HG03378 (cell line): Measurements from ENCODE around the gene PCED1A.

ENCODE experiments used
- ATAC-seq: cut with Tn5 transposase; IDR thresholded peaks from one replicate; pipeline ENCODE4 v1.9.1; 2021; ENCODE audit warnings: mild to moderate bottlenecking, moderate library complexity; ENCODE audit not compliant: unreplicated experiment

The PCED1A gene

GRCh38 chr20:2840138-2840966, at the start of gene PCED1A, which contains the start of gene VPS16:
Gene PCED1A, minus strand, starts transcription at chr20:2840655. Its CDS starts 743 bp downstream, at chr20:2839912.
Gene VPS16, plus strand, starts transcription at chr20:2840745. Its CDS starts 30 bp downstream, at chr20:2840775.
- ATAC-seq: peak; percentile 69

DNA sequence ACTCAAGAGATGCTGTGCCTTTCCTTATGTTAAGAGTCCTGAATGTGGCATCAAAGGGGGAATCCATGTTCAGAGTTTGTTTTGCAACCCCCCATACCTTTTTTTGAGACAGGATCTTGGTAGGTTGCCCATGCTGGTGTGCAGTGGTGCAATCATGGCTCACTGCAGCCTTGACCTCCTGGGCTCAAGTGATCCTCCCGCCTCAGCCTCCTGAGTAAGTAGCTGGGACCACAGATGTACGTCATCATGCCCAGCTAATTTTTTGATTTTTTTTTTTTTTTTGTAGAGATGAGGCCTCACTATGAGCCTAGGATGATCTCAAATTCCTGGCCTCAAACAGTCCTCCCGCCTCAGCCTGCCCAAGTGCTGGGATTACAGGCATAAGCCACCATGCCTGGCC, 49.3 kb upstream of the PCED1A start:
- no peak for ATAC-seq

DNA sequence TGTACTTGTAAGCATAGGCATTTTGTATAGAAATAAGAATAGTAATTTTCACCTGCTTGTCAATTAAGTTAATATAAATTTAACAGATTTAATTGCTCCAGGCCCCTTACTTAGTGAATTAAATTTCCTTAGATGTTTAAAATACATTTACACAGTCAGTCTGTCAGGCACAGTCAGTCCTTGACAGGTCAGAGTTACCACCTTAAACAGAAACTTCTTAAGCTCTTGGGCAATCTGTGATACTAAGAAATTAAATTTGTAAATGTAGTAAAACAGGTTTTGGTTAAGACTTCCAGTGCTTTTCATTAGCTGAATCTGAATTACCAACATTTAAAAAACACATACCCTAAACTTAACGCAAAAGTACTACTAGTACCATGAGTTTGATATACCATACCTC, 48.8 kb upstream of the PCED1A start:
- no peak for ATAC-seq

DNA sequence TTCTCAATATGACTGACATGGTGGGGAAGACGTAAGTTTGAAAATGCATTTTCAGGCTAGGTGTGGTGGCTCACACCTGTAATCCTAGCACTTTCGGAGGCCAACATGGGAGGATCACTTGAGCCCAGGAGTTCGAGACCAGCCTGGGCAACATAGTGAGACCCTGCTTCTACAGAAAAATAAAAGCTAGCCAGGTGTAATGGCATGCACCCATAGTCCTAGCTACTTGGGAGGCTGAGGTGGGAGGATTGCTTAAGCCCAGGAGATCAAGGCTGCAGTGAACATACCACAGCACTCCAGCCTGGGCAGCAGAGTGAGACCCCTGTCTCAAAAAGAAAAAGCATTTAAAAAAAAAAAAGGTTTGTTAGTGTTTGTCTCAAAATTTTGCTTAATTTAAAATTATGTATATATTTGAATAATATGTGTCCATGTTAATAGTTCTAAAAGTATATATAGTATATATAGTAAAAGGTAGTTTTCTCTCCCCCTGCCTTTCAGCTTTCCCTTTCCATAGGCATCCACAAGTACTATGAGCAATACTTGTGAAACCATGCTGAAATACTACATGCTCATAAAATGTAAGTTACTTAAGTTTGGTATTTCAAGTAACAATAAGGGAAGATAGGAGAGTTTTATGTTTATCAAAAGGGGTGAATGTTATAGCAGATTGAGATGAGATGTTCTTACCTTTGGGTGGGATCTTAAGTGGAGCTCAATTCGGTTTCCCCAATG, 47.9 kb upstream of the PCED1A start:
- ATAC-seq: no peak

GRCh38 chr20:2887715-2888114, 47.3 kb upstream of the PCED1A start:
- ATAC-seq: no peak

GRCh38 chr20:2883726-2884637, 43.5 kb upstream of the PCED1A start:
- ATAC-seq: no peak

DNA sequence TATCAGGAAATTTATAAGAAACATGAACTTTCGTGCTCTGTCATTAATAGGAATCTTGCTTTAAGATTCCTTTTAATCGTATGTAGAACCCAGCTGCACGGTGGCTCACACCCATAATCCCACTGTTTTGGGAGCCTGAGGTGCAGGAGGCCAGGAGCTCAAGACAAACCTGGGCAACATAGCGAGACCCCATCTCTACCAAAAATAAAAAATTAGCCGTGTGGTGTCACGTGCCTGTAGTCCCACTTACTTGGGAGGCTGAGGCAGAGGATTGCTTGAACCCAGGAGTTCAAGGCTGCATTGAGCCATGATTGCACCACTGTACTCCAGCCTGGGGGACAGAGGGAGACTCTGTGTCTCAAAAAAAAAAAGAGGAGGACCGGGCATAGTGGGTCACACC, 40.2 kb upstream of the PCED1A start:
- no peak for ATAC-seq

GRCh38 chr20:2879146-2879545, 38.7 kb upstream of the PCED1A start:
- no peak for ATAC-seq

- no peak for ATAC-seq
These were observed 38.1 kb upstream of the PCED1A start for GRCh38 chr20:2878515-2878914.

DNA sequence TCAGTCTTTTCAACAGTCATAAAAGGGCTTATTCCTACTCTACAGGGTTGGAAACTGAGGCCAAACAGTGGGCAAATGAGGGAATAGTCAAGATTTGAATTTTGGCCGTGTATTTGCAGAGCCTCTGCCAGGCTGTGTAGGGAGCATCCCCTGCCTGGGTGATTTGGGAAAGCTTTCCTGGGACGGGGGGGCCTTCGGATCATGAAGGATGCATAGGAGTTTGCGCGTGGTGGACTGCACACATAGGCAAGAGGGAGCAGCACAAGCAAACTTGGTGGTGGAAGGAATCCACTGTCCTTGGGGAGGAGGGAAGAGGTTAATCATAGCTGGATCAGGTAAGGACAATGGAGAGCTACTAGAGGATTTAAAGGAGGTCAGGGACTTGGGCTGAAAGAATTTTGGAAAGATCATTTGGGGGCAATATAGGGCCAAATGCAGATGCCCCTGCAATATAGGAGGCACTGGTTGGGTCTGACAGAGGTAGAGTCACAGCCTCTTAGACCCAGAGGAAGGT, 35.3 kb upstream of the PCED1A start:
- ATAC-seq: no peak

GRCh38 chr20:2874456-2874855, 34.0 kb upstream of the PCED1A start:
- no peak for ATAC-seq

DNA sequence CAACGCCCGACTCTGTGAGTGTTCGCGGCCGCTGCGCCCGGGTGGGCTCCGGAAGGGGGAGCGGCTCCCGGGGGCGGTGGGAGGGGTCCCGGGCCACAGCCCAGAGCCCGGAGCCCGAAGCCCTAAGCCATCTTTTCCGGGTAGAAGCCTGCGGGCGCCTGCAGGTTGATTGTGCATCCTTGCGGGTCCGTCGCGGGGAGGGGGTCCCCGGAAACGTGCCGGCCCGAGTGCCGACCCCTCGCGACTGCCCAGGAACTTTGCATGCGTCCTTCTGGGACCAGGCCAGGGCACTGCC, 33.2 kb upstream of the PCED1A start:
- peak; percentile 23 for ATAC-seq

DNA sequence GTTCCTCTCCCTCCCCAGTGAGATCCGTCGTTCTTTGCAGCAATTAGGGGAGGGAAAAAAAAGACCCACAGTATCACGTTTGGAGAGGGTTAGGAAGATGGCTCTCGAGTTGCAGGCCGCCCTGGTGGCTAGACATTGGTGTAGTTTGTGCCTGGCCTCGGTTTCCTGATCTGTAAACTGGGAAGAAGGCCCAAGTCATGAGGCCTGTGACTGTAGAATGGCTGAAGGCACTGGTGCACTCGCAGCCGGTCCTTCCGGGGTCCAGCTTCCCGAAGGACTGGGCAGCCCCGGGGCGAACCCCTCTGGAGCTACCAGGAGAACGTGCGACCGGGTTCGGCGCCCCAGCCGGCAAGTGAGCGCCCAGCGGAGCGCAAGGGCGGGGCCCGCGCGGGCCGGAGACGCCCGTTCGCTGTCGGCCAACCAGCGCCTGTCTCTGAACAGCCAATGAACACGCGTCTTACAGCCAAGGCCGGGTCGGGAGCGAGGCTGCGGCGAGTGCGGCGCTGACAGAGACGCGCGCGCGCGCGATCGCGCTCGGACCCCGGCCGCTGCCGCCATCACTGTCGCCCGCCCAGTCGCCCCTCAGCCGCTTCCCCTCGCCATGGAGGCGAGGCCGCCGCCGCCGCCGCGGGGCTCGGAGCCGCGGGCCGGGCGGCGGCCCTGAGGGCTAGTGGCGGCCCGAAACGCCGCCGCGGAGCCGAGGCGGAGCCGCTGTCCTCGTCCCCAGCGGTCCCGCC, 32.7 kb upstream of the PCED1A start, which contains the start of gene PTPRA:
Gene PTPRA (plus strand): TSS at position 472 of the 737 bp plus-strand sequence. CDS start 90,797 bp downstream, outside the sequence.
- ATAC-seq: peak; percentile 75

DNA sequence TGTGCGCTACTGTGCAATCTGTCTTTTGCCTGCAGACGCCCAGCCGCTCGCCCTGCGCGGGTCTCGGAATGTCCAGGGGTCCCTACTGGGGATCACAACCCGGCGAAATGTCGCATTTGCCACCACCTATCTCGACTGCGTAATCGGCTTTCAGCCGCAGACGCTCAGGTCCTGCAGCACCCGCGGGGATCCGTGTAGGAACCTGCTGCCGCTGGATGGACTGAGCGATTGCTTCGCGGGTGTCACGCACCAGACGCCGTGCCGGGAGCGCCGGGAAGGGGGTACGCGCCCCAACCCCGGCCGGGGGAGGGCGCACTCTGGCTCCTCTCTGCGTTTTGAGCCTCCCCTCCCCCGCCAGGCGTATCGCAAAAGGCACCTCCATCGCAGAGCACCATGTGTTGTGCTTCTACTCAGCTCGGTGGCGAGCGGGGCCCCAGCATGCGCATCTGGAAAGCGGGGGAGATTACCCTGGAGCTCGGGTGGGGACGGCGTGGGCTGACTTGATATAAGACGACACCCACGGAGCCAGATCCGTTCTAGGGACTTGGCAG, 32.1 kb upstream of the PCED1A start:
- ATAC-seq: peak; percentile 20

DNA sequence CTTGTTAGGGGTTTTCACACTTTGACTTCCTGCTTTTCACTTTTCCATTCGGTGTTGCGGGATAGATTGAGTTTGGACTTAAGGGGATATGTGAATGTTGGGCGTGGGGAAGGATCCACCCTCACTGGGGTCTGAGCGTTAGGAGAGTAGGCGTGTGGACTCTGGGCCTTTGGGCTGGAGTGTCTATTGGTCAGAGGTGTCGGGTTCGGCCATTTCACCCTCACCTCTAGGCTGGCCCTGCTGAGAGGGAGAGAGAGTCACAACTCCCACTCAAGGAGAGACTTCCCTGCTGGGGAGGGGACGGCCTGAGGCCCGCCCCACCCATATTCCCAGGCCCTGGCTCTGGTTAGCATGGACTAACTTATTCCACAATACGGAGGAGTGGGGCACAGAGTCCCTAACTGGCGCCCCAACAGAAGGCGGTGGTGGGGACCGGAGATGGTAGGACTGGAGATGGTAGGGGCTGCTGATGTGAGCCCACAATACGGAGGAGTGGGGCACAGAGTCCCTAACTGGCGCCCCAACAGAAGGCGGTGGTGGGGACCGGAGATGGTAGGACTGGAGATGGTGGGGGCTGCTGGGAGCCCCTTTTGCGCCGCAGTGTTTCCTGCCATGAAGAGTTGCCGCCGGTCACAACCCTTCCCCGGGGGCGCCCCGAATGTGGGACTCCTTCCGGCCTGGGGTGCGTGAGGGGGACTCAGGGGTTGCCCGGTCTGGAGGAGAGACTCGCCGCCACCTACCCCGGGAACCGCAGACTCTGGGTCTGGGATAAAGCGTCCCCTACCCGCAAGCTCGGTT, 31.4 kb upstream of the PCED1A start:
- ATAC-seq: no peak

GRCh38 chr20:2871111-2871465, 30.6 kb upstream of the PCED1A start:
- no peak for ATAC-seq

- no peak for ATAC-seq
These were observed 28.9 kb upstream of the PCED1A start for GRCh38 chr20:2869381-2869780.

DNA sequence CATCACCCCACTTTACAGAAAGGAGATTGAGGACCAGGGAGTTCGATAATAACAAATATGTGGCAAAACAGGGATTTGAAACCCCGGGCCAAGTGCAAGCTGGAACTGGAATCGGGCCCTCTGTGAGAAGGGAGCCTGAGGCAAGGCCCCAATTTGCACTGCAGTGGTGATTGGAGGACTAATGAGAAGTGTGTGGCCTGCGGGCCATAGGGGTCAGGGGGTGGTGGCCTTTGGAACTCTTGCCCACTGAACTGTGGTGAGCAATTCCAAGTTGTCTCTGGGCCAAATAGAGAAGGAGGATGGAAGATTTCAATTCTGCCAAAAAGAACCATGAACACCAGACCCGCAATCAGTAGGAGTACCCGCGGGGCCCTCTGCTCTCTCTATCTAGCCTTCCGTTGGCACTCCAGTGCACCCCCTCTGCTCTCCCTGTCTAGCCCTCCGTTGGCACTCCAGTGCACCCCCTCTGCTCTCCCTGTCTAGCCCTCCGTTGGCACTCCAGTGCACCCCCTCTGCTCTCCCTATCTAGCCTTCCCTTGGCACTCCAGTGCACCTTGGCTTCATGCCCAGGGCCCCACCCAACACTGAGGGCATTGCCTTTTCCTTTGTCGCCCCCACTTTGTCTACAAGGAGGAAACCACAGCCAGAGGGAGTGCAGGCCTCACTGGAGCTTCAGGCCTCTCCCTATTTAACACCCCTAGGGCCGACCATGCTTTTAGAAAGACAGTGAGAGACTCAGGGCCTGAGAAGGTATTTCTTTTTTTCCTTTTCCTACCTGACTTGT, 26.8 kb upstream of the PCED1A start:
- no peak for ATAC-seq
